Activated B cell treated with CpG ODN at 0.5 μM for 24 hours (primary cell): ENCODE results near the gene SETD5. TPM values are rescaled to one million over a fixed set of nuclear protein-coding genes. Genes with fewer than 3 reads are reported as not detected.

Experiments
- ATAC-seq: fragments of 200-7000 bp; cut with Tn5 transposase; one replicate; pipeline ENCODE4 v1.10.0; 2021; ENCODE audit warnings: low read depth, mild to moderate bottlenecking, moderate library complexity
- CTCF ChIA-PET: fragments of 350-600 bp; sonication (Branson Sonifier 250); formaldehyde crosslinking; loops from one replicate; lab custom pipeline; 2021; ENCODE audit warnings: antibody characterized with exemption; lab: Charles Lee
- POLR2A ChIA-PET: fragments of 350-600 bp; sonication (Branson Sonifier 250); formaldehyde crosslinking; loops from one replicate; lab custom pipeline; 2021; ENCODE audit warnings: antibody characterized with exemption; lab: Charles Lee
- DNase-seq: peaks from one replicate; pipeline ENCODE4 v3.0.0; 2022
- H3K27ac Mint-ChIP-seq: one replicate; pipeline ENCODE4 v1.8.0; 2020; ENCODE audit warnings: mixed read lengths
- H3K27me3 Mint-ChIP-seq: one replicate; pipeline ENCODE4 v1.8.0; 2021; ENCODE audit warnings: mixed read lengths
- H3K36me3 Mint-ChIP-seq: one replicate; pipeline ENCODE4 v1.8.0; 2021; ENCODE audit warnings: low read depth, mixed read lengths
- H3K4me1 Mint-ChIP-seq: one replicate; pipeline ENCODE4 v1.8.0; 2021; ENCODE audit warnings: mixed read lengths
- H3K4me3 Mint-ChIP-seq: one replicate; pipeline ENCODE4 v1.8.0; 2020; ENCODE audit warnings: mild to moderate bottlenecking, mixed read lengths
- H3K9me3 Mint-ChIP-seq: one replicate; pipeline ENCODE4 v1.8.0; 2020; ENCODE audit warnings: mixed read lengths
- CTCF ChIP-seq: fragments of 200-600 bp; IDR thresholded peaks from one replicate; pipeline ENCODE4 v1.8.0; 2022; ENCODE audit warnings: antibody characterized with exemption, mild to moderate bottlenecking
- intact Hi-C: fragments of 100-400 bp; cut with micrococcal nuclease; formaldehyde crosslinking; loops from one replicate; pipeline ENCODE4 v1.15.1; 2024
- total RNA-seq: library from RNA; stranded (reverse); gene quantifications from 2 replicates; pipeline ENCODE4 v1.2.3, GENCODE V29; 2022

SETD5 gene
- total RNA-seq, 1 donor from 2014 or later: 162 TPM

- intact Hi-C loops: loop anchor here (1.0 to 2.0 kb wide), 8 partner anchors 33 to 1877 kb away; partner anchors contain the start of genes ATG7, FANCD2, JAGN1 and TADA3
- DNase-seq: no peak
These were observed 1.7 kb upstream of the SETD5 start for GRCh38 chr3:9395570-9396300.

GRCh38 chr3:9396301-9396631, 1.1 kb upstream of the SETD5 start:
- Mint-ChIP-seq H3K27me3 (no peaks in the 10 kb centered on the region), H3K4me1 (peaks cover 62% of the 10 kb centered on the region), H3K9me3 (no peaks in the 10 kb centered on the region), H3K36me3 (peaks cover 66% of the 10 kb centered on the region), H3K4me3 (peak overlapping the region; percentile 98), H3K27ac (peak overlapping the region; percentile 88)
- DNase-seq (no peak), ATAC-seq (peak; percentile 10)
- TF ChIP-seq CTCF: no peak
- ChIA-PET POLR2A (interaction anchor here (0.6 to 3.7 kb wide), 28 partner anchors 8 to 925 kb away, joined by 3 to 84 read pairs (median 4); partner anchors contain the start of genes ARPC4, BRPF1, CRELD1 and MTMR14), CTCF (interaction anchor here (0.8 to 2.3 kb wide), 2 partner anchors 30 to 43 kb away, joined by 4 to 8 read pairs; no protein-coding TSS in a partner anchor)
- intact Hi-C loops: loop anchor here (1.0 to 2.0 kb wide), 8 partner anchors 34 to 1877 kb away; partner anchors contain the start of genes ATG7, FANCD2, JAGN1 and TADA3

More at GRCh38 chr3:9395570-9396300, 1.7 kb upstream of the SETD5 start:
- TF ChIP-seq CTCF: no peak
- no peak for ATAC-seq
- Mint-ChIP-seq H3K9me3 (no peaks in the 10 kb centered on the region), H3K27me3 (no peaks in the 10 kb centered on the region), H3K36me3 (peaks cover 71% of the 10 kb centered on the region), H3K4me1 (peaks cover 60% of the 10 kb centered on the region), H3K4me3 (peak overlapping the region; percentile 98), H3K27ac (peak overlapping the region; percentile 88)
- ChIA-PET POLR2A (interaction anchor here (0.6 to 3.7 kb wide), 14 partner anchors 9 to 615 kb away, joined by 3 to 84 read pairs (median 9); partner anchors contain the start of genes ARPC4, BRPF1, CRELD1 and TADA3), CTCF (interaction anchor here (0.8 to 2.3 kb wide), 3 partner anchors 30 to 42 kb away, joined by 4 to 8 read pairs (median 4); partner anchors contain the start of gene THUMPD3)

GRCh38 chr3:9396632-9397331, 633 bp upstream of the SETD5 start:
- Mint-ChIP-seq H3K4me1 (peaks cover 61% of the 10 kb centered on the region), H3K36me3 (peaks cover 60% of the 10 kb centered on the region), H3K9me3 (no peaks in the 10 kb centered on the region), H3K27ac (peak overlapping the region; percentile 100), H3K27me3 (no peaks in the 10 kb centered on the region), H3K4me3 (peak overlapping the region; percentile 98)
- POLR2A ChIA-PET: interaction anchor here (0.6 to 3.7 kb wide), 36 partner anchors 8 to 1875 kb away, joined by 3 to 84 read pairs (median 4); partner anchors contain the start of genes ARPC4, ATG7, BRPF1 and CRELD1
- intact Hi-C loops: loop anchor here (1.0 to 2.0 kb wide), 14 partner anchors 11 to 1876 kb away; partner anchors contain the start of genes ATG7, BRPF1, CRELD1 and FANCD2
- ATAC-seq: peak; percentile 71
- TF ChIP-seq CTCF: no peak
- CTCF ChIA-PET: interaction anchor here (2.3 kb wide), 1 partner anchor 43 kb away, joined by 8 read pairs; no protein-coding TSS in a partner anchor
- peak; percentile 99 for DNase-seq

GRCh38 chr3:9397906-9398699, 688 bp downstream of the SETD5 start:
- peaks cover 48% of the 10 kb centered on the region for H3K36me3 Mint-ChIP-seq
- ChIA-PET POLR2A (interaction anchor here (0.6 to 3.7 kb wide), 11 partner anchors 12 to 1737 kb away, joined by 3 to 84 read pairs (median 6); partner anchors contain the start of genes MTMR14, TATDN2 and THUMPD3), CTCF (no interaction called here)
- peaks cover 64% of the 10 kb centered on the region for H3K4me1 Mint-ChIP-seq
- DNase-seq (peak; percentile 42), ATAC-seq (no peak)
- no peaks in the 10 kb centered on the region for H3K27me3 Mint-ChIP-seq
- no peaks in the 10 kb centered on the region for H3K9me3 Mint-ChIP-seq
- H3K27ac Mint-ChIP-seq: peak overlapping the region; percentile 97
- TF ChIP-seq CTCF: no peak
- peak overlapping the region; percentile 99 for H3K4me3 Mint-ChIP-seq
- intact Hi-C loops: loop anchor here (1.0 to 2.0 kb wide), 12 partner anchors 9 to 1875 kb away; partner anchors contain the start of genes ATG7, BRPF1, CRELD1 and FANCD2
